Pancreas (tissue), 10 donors: Measurements from ENCODE around the gene CA5A. TPM values are rescaled to one million over a fixed set of nuclear protein-coding genes. Genes with fewer than 3 reads are reported as not detected.
A peak's percentile ranks its signal among the peaks of the same experiment; 100 is the strongest.

Source experiments
- ATAC-seq, 4 donors: fragments of 200-7000 bp; cut with Tn5 transposase; one replicate each; pipeline versions ENCODE4 v1.8.0 to v1.9.1; 2020; ENCODE audit warnings: mild to moderate bottlenecking in 4 of 4, moderate library complexity in 4 of 4
- DNase-seq, 6 donors: peaks; one replicate each; pipeline ENCODE4 v3.0.0-alpha.2; 2020
- FAIRE-seq: peaks from 2 replicates; lab custom pipeline; 2012; peaks lifted over from hg19 to GRCh38; lab: Jason Lieb, UNC
- H3K27ac ChIP-seq, 4 donors: fragments of 200-600 bp; sonication (generic); 1 replicate in 3 of 4; 2 replicates in 1 of 4; pipeline versions ENCODE4 v1.5.0 to v1.8.0; 2020
- H3K27me3 ChIP-seq, 4 donors: fragments of 200-600 bp; one replicate each; pipeline ENCODE4 v1.8.0; 2021
- H3K36me3 ChIP-seq, 3 donors: fragments of 200-600 bp; sonication (generic) in 1 of 3; one replicate each; pipeline versions ENCODE4 v1.5.0 to v1.8.0; 2020 to 2021
- H3K4me1 ChIP-seq, 3 donors: fragments of 200-600 bp; one replicate each; pipeline ENCODE4 v1.8.0; 2021
- H3K4me3 ChIP-seq, 4 donors: fragments of 200-600 bp; sonication (generic) in 2 of 4; one replicate each; pipeline versions ENCODE4 v1.5.0 to v1.8.0; 2020 to 2021
- H3K9me3 ChIP-seq, 4 donors: fragments of 200-600 bp; one replicate each; pipeline ENCODE4 v1.8.0; 2021
- WGBS, 2 donors: extraction: QIAGEN DNeasy Blood & Tissue Kit; methylation state at CpG; one replicate each; pipeline ENCODE4 v1.1.7; 2013; 5-methylcytosine and 5-hydroxymethylcytosine counted together
- intact Hi-C, 3 donors: fragments of 100-400 bp; cut with DNase I; formaldehyde crosslinking; loops; one replicate each; pipeline versions ENCODE4 v1.11.1 to v1.14.2; 2022
- polyA plus RNA-seq, 2 donors: library from polyadenylated mRNA; stranded (reverse); fragments of 200-250 nt; gene quantifications; one replicate each; pipeline ENCODE4 v1.2.3, GENCODE V29; 2013
- total RNA-seq, 6 donors: library from RNA; stranded (reverse); fragmentation: NEBNext Ultra II Directional in 4 of 6; extraction: Animal tissue kit (Norgen Biotek cat#: 25700) in 4 of 6; gene quantifications; one replicate each; pipeline versions ENCODE4 v1.2.1 to v1.2.4, GENCODE V29; 2021 to 2023
- TF ChIP-seq, protein P1 (sequence below), 4 donors: fragments of 200-600 bp; sonication (generic) in 3 of 4; IDR thresholded peaks; one replicate each; pipeline versions ENCODE4 v1.5.0 to v1.8.0; 2021; ENCODE audit warnings: antibody characterized with exemption in 4 of 4
- donor health status: healthy with polysubstance abuse.
- donor health status: DM: no; HTN: no; CAD: no; lungs with moderate emphysema.
- donor health status: DM: no; HTN: no; CAD: no.
- donor health status: control.
- donor health status: control.
- donor health status: Bipolar disorder and iron deficiency.
- donor health status: DM: yes; HTN: yes; CAD: no.
- donor health status: DM: no; HTN: no; CAD: no.
- donor health status: DM: no; HTN: no; CAD: no.
- donor health status: DM: yes; HTN: yes; CAD: no.

Gene CA5A
- total and polyA plus RNA-seq, 8 donors, result under 0.01 TPM; not detected in 6

DNA sequence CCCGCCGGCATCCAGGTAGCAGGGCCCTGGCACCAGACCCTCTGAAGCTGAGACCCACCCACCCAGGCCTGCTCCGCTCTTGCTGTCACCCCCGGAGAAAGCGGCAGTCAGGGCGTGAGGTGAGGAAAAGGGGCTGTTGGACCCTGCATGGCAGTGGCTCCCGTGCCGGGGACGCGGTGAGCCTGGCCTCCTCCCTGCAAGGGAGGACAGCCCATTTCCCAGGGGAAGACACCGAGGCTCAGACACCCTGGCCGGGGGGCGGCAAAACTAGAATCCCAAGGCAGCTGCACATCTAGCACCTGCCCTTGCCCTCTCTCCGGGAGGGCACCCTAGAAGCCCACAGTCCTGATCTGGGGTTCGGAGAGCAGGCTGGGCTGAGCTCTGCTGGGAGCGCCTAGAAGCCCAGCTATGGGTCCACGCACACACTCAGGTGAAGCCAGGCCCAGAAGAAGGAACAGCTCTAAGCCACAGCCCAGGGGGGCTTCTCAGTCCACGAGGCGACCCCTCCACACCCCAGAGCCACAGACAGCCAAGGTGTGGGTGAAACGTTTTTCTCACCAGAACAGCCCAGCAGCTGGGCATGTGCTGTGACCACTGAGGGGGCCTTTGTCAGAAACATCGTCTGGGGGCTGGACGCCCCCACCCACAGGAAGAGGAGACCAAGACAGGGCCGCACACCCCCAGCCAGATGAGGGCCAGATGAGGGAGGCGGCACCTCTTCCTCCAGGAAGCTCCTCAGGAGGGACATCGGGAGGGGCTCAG is 89.4 kb downstream of the CA5A start:
- Histone ChIP-seq H3K27me3 (no peaks in the 10 kb centered on the region), H3K4me3 (no peak overlapping the region), H3K36me3 (no peaks in the 10 kb centered on the region), H3K4me1 (peaks cover 0 to 7% (median 0%) of the 10 kb centered on the region in 3 donors), H3K27ac (peak overlapping the region; percentile 75 to 88 (median 82)), H3K9me3 (no peaks in the 10 kb centered on the region)
- DNase-seq (peak in 1 of 6 donors; percentile 66), FAIRE-seq (no peak), ATAC-seq (no peak)
- 86 to 91% methylated on average over 25 of the region's 25 CpGs for WGBS, 2 donors
- intact Hi-C loops, result no loop called here
- TF ChIP-seq, protein P1, sequence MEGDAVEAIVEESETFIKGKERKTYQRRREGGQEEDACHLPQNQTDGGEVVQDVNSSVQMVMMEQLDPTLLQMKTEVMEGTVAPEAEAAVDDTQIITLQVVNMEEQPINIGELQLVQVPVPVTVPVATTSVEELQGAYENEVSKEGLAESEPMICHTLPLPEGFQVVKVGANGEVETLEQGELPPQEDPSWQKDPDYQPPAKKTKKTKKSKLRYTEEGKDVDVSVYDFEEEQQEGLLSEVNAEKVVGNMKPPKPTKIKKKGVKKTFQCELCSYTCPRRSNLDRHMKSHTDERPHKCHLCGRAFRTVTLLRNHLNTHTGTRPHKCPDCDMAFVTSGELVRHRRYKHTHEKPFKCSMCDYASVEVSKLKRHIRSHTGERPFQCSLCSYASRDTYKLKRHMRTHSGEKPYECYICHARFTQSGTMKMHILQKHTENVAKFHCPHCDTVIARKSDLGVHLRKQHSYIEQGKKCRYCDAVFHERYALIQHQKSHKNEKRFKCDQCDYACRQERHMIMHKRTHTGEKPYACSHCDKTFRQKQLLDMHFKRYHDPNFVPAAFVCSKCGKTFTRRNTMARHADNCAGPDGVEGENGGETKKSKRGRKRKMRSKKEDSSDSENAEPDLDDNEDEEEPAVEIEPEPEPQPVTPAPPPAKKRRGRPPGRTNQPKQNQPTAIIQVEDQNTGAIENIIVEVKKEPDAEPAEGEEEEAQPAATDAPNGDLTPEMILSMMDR (IDR thresholded peaks at IDR 0.05), result no peak

DNA sequence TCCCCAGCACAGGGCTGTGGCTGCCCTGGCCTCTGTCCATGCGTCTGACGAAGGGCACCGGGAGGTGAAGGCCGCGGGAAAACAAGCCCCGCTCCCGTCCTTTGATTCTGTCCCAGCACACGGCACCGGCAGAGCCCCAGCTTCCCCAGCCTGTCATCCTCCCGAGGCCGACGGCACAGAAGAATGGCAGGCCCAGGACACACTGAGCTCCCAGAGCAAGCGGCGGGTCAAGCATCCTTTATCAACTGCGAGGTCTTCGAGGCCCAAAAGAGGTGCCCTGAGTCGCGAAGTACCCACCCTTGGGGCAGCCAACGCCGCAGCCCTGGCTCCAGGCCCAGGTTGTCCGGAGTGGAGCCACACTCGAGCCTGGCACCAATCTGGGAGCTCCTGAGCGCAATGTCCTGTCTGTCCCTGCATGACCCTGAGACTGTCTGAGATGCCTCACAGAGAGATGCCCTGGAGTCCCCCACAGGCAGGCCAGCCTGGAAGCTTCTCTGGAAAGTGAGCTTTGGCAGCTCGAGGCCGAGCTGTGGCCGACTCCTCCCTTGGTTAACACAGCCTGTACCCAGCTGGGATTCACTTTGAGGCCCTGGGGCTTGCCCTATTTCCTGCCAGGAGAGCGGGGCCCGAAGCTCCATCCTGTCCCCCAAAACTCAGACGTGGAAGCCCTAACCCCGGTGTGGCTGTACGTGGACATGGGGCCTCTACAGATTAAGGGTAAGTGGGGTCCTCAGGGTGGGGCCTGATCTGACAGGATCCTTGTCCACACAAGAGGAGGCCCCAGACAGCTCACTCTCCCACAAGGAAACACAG is 90.3 kb downstream of the CA5A start:
- H3K27me3 ChIP-seq, result no peaks in the 10 kb centered on the region
- no peaks in the 10 kb centered on the region for H3K36me3 ChIP-seq
- no peak overlapping the region for H3K4me3 ChIP-seq
- DNase-seq (peak in 1 of 6 donors; percentile 59), ATAC-seq (no peak), FAIRE-seq (no peak)
- H3K9me3 ChIP-seq, result no peaks in the 10 kb centered on the region
- TF ChIP-seq, protein P1 (IDR thresholded peaks at IDR 0.05), result no peak
- WGBS, 2 donors, result 72 to 75% methylated on average over 31 of the region's 31 CpGs
- H3K4me1 ChIP-seq, result peaks cover 0 to 7% (median 0%) of the 10 kb centered on the region in 3 donors
- no peak overlapping the region for H3K27ac ChIP-seq
- intact Hi-C loops, result no loop called here

DNA sequence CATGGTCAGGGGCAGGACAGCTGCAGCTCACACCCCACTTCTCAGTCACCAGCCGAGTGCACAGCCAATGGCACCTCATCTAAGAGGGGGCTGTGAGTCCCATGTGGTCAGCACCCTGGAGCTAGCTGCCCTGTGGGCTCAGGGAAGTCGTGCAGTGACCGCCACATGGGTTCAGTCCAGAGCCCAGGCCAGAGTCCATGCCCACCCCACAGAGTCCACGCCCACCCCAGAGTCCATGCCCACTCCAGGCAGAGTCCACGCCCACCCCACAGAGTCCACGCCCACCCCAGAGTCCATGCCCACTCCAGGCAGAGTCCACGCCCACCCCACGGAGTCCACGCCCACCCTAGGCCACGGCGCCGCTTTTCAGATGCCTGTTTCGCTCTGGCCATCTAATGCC is 91.1 kb downstream of the CA5A start:
- intact Hi-C loops, result no loop called here
- 90 to 98% methylated on average over 12 to 13 of the region's 13 CpGs for WGBS, 2 donors
- ATAC-seq (no peak), FAIRE-seq (no peak), DNase-seq (peak in 1 of 6 donors; percentile 52)
- H3K4me1 ChIP-seq, result peaks cover 0 to 5% (median 0%) of the 10 kb centered on the region in 3 donors
- H3K27me3 ChIP-seq, result no peaks in the 10 kb centered on the region
- H3K36me3 ChIP-seq, result no peaks in the 10 kb centered on the region
- no peak overlapping the region for H3K27ac ChIP-seq
- H3K9me3 ChIP-seq, result no peaks in the 10 kb centered on the region
- TF ChIP-seq, protein P1 (IDR thresholded peaks at IDR 0.05), result no peak
- no peak overlapping the region for H3K4me3 ChIP-seq

DNA sequence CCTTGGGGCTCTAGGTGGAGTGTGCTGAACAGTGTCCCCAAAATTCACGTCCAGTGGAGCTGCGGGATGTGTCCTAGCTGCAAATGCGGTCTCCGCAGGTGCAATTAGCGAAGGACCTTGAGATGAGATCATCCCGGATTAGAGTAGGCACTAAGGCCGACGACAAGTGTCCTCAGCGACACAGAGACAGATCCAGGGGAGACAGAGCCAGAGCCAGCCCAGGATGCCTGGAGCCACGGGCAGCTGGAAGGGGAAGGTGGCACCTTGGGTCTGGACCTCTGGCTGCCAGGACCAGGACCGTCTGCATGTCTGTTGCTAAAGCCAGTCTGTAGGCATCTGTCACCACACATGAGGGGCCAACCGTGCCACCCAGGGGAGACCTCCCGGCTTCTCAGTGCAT is 91.5 kb downstream of the CA5A start:
- TF ChIP-seq, protein P1 (IDR thresholded peaks at IDR 0.05), result no peak

More for the DNA sequence above, 91.5 kb downstream of the CA5A start:
- H3K27ac ChIP-seq, result no peak overlapping the region
- H3K4me1 ChIP-seq, result peaks cover 0 to 3% (median 0%) of the 10 kb centered on the region in 3 donors
- ATAC-seq (no peak), DNase-seq (peak in 1 of 6 donors; percentile 24), FAIRE-seq (no peak)
- no peaks in the 10 kb centered on the region for H3K9me3 ChIP-seq
- intact Hi-C loops, result no loop called here
- no peaks in the 10 kb centered on the region for H3K27me3 ChIP-seq
- no peaks in the 10 kb centered on the region for H3K36me3 ChIP-seq
- no peak overlapping the region for H3K4me3 ChIP-seq
- WGBS, 2 donors, result 89 to 93% methylated on average over 13 of the region's 13 CpGs
